Caco-2 (cell line): Measurements from ENCODE around the gene PMAIP1. TPM values are rescaled to one million over a fixed set of nuclear protein-coding genes. Genes with fewer than 3 reads are reported as not detected.

Experiments used
- BruUV-seq: library from RNA; stranded (reverse); fragments of 400-500 nt; replicated peaks from 2 replicates; lab custom pipeline; 2021; lab: Mats Ljungman, UMichigan
- CTCF ChIA-PET: fragments of 300-600 bp; sonication (Branson Sonifier 250); formaldehyde crosslinking; loops from one replicate; lab custom pipeline; 2022; ENCODE audit warnings: antibody characterized with exemption; lab: Charles Lee
- POLR2A ChIA-PET: fragments of 300-600 bp; sonication (Branson Sonifier 250); formaldehyde crosslinking; loops from one replicate; lab custom pipeline; 2022; ENCODE audit warnings: antibody characterized with exemption; lab: Charles Lee
- DNase-seq, 2 experiments: peaks; one replicate each; pipeline versions ENCODE4 v3.0.0 to v3.0.0-alpha.2; 2020 to 2022
- H3K27me3 ChIP-seq: replicated peaks from 2 replicates; pipeline ENCODE4 v1.6.0; 2011; ENCODE audit warnings: low read length; ENCODE audit not compliant: control insufficient read depth, insufficient read depth
- H3K36me3 ChIP-seq: 2 replicates; pipeline ENCODE4 v1.5.1; 2011; ENCODE audit warnings: low read length; ENCODE audit not compliant: control insufficient read depth, insufficient read depth
- H3K4me1 ChIP-seq: fragments of 250-450 bp; sonication (Bioruptor Pico); 2 replicates; pipeline ENCODE4 v1.5.1; 2020; ENCODE audit warnings: mild to moderate bottlenecking
- H3K4me3 ChIP-seq: 2 replicates; pipeline ENCODE4 v1.5.1; 2011; ENCODE audit warnings: low read depth, mild to moderate bottlenecking, control low read depth, low read length
- H3K9me3 ChIP-seq: fragments of 250-450 bp; sonication (Bioruptor Pico); 2 replicates; pipeline ENCODE4 v1.5.1; 2020; ENCODE audit warnings: mild to moderate bottlenecking, moderate library complexity
- H3K27ac Mint-ChIP-seq: one replicate; pipeline ENCODE4 v1.8.0; 2022; ENCODE audit warnings: mixed read lengths; ENCODE audit not compliant: unreplicated experiment
- H3K27me3 Mint-ChIP-seq: one replicate; pipeline ENCODE4 v1.8.0; 2022; ENCODE audit warnings: mixed read lengths; ENCODE audit not compliant: insufficient read depth, unreplicated experiment
- H3K36me3 Mint-ChIP-seq: one replicate; pipeline ENCODE4 v1.8.0; 2022; ENCODE audit warnings: mild to moderate bottlenecking, mixed read lengths; ENCODE audit not compliant: insufficient read depth, unreplicated experiment
- H3K4me1 Mint-ChIP-seq: one replicate; pipeline ENCODE4 v1.8.0; 2022; ENCODE audit warnings: low read depth, mixed read lengths; ENCODE audit not compliant: unreplicated experiment
- H3K4me3 Mint-ChIP-seq: one replicate; pipeline ENCODE4 v1.8.0; 2022; ENCODE audit warnings: mild to moderate bottlenecking, moderate library complexity, mixed read lengths; ENCODE audit not compliant: unreplicated experiment
- H3K9me3 Mint-ChIP-seq: one replicate; pipeline ENCODE4 v1.8.0; 2022; ENCODE audit warnings: mixed read lengths; ENCODE audit not compliant: unreplicated experiment
- CTCF ChIP-seq, 2 experiments: fragments of 200-600 bp in 1 of 2; IDR thresholded peaks; 1 replicate in 1 of 2; 2 replicates in 1 of 2; pipeline versions ENCODE4 v1.5.1 to v1.8.0; 2011 to 2022; ENCODE audit warnings: antibody characterized with exemption in 1 of 2, control low read depth in 1 of 2, inconsistent platforms in 1 of 2, low read depth in 1 of 2, low read length in 1 of 2, mild to moderate bottlenecking in 1 of 2, moderate library complexity in 1 of 2; ENCODE audit not compliant: insufficient read depth in 1 of 2, severe bottlenecking in 1 of 2, unreplicated experiment in 1 of 2
- intact Hi-C: fragments of 100-400 bp; cut with micrococcal nuclease; formaldehyde crosslinking; loops from one replicate; pipeline ENCODE4 v1.10.0; 2022; ENCODE audit not compliant: unreplicated experiment
- total RNA-seq: library from RNA; stranded (reverse); gene quantifications from 2 replicates; pipeline ENCODE4 v1.2.3, GENCODE V29; 2022

PMAIP1 gene
- total RNA-seq, 1 experiment from 2014 or later = 2.3 TPM

- intact Hi-C loops = no loop called here
- ChIA-PET POLR2A (interaction anchor here (0.7 kb wide), 1 partner anchor 12 kb away, joined by 9 read pairs; no protein-coding TSS in a partner anchor), CTCF (no interaction called here)
- TF ChIP-seq CTCF (IDR thresholded peaks at IDR 0.05; ENCODE audit: insufficient read depth in 1 of 2, low read depth in 1 of 2, low read length in 1 of 2, severe bottlenecking in 1 of 2, unreplicated experiment in 1 of 2) = no peak
- Histone ChIP-seq H3K4me3 (no peak overlapping the region), H3K36me3 (no peaks in the 10 kb centered on the region), H3K9me3 (no peaks in the 10 kb centered on the region), H3K27me3 (no peaks in the 10 kb centered on the region), H3K4me1 (no peaks in the 10 kb centered on the region)
- no peak overlapping the region for H3K27ac Mint-ChIP-seq
- no peaks in the 10 kb centered on the region for H3K36me3 Mint-ChIP-seq
- DNase-seq = no peak
- no peaks in the 10 kb centered on the region for H3K9me3 Mint-ChIP-seq
- H3K4me3 Mint-ChIP-seq = no peak overlapping the region
- no TSS peak for BruUV-seq
- no peaks in the 10 kb centered on the region for H3K27me3 Mint-ChIP-seq
- H3K4me1 Mint-ChIP-seq = no peaks in the 10 kb centered on the region
Observed at GRCh38 chr18:59892123-59892522, 7.7 kb upstream of the PMAIP1 start.

- BruUV-seq = no TSS peak
- Mint-ChIP-seq H3K27ac (no peak overlapping the region), H3K36me3 (no peaks in the 10 kb centered on the region), H3K4me1 (no peaks in the 10 kb centered on the region), H3K9me3 (no peaks in the 10 kb centered on the region), H3K4me3 (no peak overlapping the region), H3K27me3 (no peaks in the 10 kb centered on the region)
- no peak for TF ChIP-seq CTCF (IDR thresholded peaks at IDR 0.05; ENCODE audit: insufficient read depth in 1 of 2, low read depth in 1 of 2, low read length in 1 of 2, severe bottlenecking in 1 of 2, unreplicated experiment in 1 of 2)
- no peak for DNase-seq
- Histone ChIP-seq H3K36me3 (no peaks in the 10 kb centered on the region), H3K4me1 (no peaks in the 10 kb centered on the region), H3K9me3 (no peaks in the 10 kb centered on the region), H3K4me3 (no peak overlapping the region), H3K27me3 (no peaks in the 10 kb centered on the region)
- CTCF ChIA-PET = no interaction called here
- intact Hi-C loops = no loop called here
- POLR2A ChIA-PET = no interaction called here
Observed at GRCh38 chr18:59893971-59894370, 5.8 kb upstream of the PMAIP1 start.

- CTCF ChIA-PET = interaction anchor here (0.6 kb wide), 1 partner anchor 303 kb away, joined by 10 read pairs; no protein-coding TSS in a partner anchor
- BruUV-seq = no TSS peak
- Histone ChIP-seq H3K4me3 (no peak overlapping the region), H3K36me3 (no peaks in the 10 kb centered on the region), H3K9me3 (no peaks in the 10 kb centered on the region), H3K4me1 (no peaks in the 10 kb centered on the region), H3K27me3 (no peaks in the 10 kb centered on the region)
- DNase-seq = no peak
- H3K4me3 Mint-ChIP-seq = no peak overlapping the region
- H3K27me3 Mint-ChIP-seq = no peaks in the 10 kb centered on the region
- H3K9me3 Mint-ChIP-seq = no peaks in the 10 kb centered on the region
- H3K36me3 Mint-ChIP-seq = no peaks in the 10 kb centered on the region
- POLR2A ChIA-PET = interaction anchor here (0.6 kb wide), 1 partner anchor 8 kb away, joined by 3 read pairs; no protein-coding TSS in a partner anchor
- TF ChIP-seq CTCF (IDR thresholded peaks at IDR 0.05; ENCODE audit: insufficient read depth in 1 of 2, low read depth in 1 of 2, low read length in 1 of 2, severe bottlenecking in 1 of 2, unreplicated experiment in 1 of 2) = no peak
- no peaks in the 10 kb centered on the region for H3K4me1 Mint-ChIP-seq
- intact Hi-C loops = no loop called here
- H3K27ac Mint-ChIP-seq = no peak overlapping the region
Observed at GRCh38 chr18:59897321-59897954, 2.4 kb upstream of the PMAIP1 start.
